ENCODE measurements around the gene CAPN13.

Gene CAPN13

GRCh38 chr2:30683236-30683956 lies 123.8 kb downstream of the CAPN13 start:
- no peak for DNase-seq (ENCODE audit: low read depth)

- no peak for DNase-seq (ENCODE audit: low read depth)
Measured at GRCh38 chr2:30681022-30681421, 126.2 kb downstream of the CAPN13 start.

GRCh38 chr2:30680121-30680520 lies 127.1 kb downstream of the CAPN13 start:
- DNase-seq (ENCODE audit: low read depth), result no peak

- no peak for DNase-seq (ENCODE audit: low read depth)
Measured at GRCh38 chr2:30679426-30680088, 127.7 kb downstream of the CAPN13 start.

GRCh38 chr2:30678410-30679137 lies 128.7 kb downstream of the CAPN13 start:
- no peak for DNase-seq (ENCODE audit: low read depth)

GRCh38 chr2:30677861-30678385 lies 129.3 kb downstream of the CAPN13 start:
- no peak for DNase-seq (ENCODE audit: low read depth)

GRCh38 chr2:30677231-30677630 lies 130.0 kb downstream of the CAPN13 start:
- DNase-seq (ENCODE audit: low read depth), result no peak

GRCh38 chr2:30675758-30676157 lies 131.5 kb downstream of the CAPN13 start:
- DNase-seq (ENCODE audit: low read depth), result no peak

- DNase-seq (ENCODE audit: low read depth), result no peak
Measured at GRCh38 chr2:30673127-30673526, 134.1 kb downstream of the CAPN13 start.

All from activated gamma-delta T cell treated with anti-CD3 and anti-CD28 coated beads, Interleukin-2, amount 50 U/mL, for 16 hours (primary cell).